Measurements from ENCODE around the gene AGFG2.

Gene AGFG2

DNA sequence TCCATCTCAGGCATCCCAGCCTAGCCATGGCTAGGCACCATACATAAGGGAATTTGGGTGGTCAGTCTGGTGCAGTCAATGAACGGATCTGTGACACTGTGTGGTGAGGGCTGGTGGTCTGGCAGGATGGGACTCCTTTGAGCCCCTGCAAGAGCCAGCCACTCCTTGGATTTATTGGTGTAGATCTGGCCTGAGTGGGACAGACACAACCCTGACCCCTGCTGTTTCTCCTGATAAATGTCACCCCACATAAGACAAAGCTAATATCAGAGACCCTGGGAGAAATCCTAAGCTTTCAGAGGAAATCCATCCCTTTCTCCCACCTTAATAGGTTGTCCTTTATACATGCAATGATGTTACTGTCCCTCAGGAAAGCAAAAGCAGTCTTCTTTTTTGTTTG, 49.4 kb downstream of the AGFG2 start:
- H3K4me3 ChIP-seq (ENCODE audit: low read depth, low read length): no peak overlapping the region
- TF ChIP-seq, protein P1, sequence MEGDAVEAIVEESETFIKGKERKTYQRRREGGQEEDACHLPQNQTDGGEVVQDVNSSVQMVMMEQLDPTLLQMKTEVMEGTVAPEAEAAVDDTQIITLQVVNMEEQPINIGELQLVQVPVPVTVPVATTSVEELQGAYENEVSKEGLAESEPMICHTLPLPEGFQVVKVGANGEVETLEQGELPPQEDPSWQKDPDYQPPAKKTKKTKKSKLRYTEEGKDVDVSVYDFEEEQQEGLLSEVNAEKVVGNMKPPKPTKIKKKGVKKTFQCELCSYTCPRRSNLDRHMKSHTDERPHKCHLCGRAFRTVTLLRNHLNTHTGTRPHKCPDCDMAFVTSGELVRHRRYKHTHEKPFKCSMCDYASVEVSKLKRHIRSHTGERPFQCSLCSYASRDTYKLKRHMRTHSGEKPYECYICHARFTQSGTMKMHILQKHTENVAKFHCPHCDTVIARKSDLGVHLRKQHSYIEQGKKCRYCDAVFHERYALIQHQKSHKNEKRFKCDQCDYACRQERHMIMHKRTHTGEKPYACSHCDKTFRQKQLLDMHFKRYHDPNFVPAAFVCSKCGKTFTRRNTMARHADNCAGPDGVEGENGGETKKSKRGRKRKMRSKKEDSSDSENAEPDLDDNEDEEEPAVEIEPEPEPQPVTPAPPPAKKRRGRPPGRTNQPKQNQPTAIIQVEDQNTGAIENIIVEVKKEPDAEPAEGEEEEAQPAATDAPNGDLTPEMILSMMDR (IDR thresholded peaks at IDR 0.05; ENCODE audit: borderline replicate concordance, insufficient read depth, low read depth, low read length): peak; percentile 48

- H3K4me3 ChIP-seq (ENCODE audit: low read depth, low read length): no peak overlapping the region
Measured at GRCh38 chr7:100589341-100589947, 50.4 kb downstream of the AGFG2 start.

GRCh38 chr7:100590077-100590737, 51.2 kb downstream of the AGFG2 start:
- no peak overlapping the region for H3K4me3 ChIP-seq (ENCODE audit: low read depth, low read length)
- TF ChIP-seq, protein P1 (IDR thresholded peaks at IDR 0.05; ENCODE audit: borderline replicate concordance, insufficient read depth, low read depth, low read length): no peak

More at GRCh38 chr7:100589341-100589947, 50.4 kb downstream of the AGFG2 start:
- TF ChIP-seq, protein P1 (IDR thresholded peaks at IDR 0.05; ENCODE audit: borderline replicate concordance, insufficient read depth, low read depth, low read length): no peak

DNA sequence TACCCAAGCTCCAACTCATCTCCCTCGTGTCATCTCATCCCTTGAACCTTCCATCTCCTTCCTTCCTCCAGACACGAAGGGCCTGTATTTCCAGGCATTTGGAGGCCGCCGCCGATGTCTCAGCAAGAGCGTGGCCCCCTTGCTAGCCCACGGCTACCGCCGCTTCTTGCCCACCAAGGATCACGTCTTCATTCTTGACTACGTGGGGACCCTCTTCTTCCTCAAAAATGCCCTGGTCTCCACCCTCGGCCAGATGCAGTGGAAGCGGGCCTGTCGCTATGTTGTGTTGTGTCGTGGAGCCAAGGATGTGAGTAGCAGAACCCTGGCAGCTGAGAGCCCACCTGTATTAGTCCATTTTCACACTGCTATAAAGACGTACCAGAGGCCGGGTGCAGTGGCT, 52.6 kb downstream of the AGFG2 start:
- TF ChIP-seq, protein P1 (IDR thresholded peaks at IDR 0.05; ENCODE audit: borderline replicate concordance, insufficient read depth, low read depth, low read length): no peak

GRCh38 chr7:100595188-100595587, 56.2 kb downstream of the AGFG2 start:
- H3K4me3 ChIP-seq (ENCODE audit: low read depth, low read length): no peak overlapping the region
- TF ChIP-seq, protein P1 (IDR thresholded peaks at IDR 0.05; ENCODE audit: borderline replicate concordance, insufficient read depth, low read depth, low read length): no peak

More for the DNA sequence above, 52.6 kb downstream of the AGFG2 start:
- H3K4me3 ChIP-seq (ENCODE audit: low read depth, low read length): no peak overlapping the region

DNA sequence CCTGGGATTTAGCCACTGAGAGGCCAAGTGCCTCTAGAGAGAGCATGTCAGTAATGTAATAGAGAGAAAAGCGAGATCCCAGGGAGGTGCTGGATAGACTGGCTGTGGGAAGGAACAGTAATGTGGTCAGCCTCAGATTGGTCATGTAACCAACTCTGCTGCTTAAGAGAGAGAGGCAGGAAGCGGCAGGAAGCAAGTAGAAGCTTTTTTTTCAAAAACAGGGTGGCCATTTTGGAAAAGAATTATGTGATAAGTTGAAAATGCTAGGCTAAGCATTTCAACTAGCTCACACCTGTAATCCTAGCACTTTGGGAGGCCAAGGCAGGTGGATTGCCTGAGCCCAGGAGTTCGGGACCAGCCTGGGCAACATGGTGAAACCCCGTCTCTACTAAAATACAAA, 59.4 kb downstream of the AGFG2 start:
- TF ChIP-seq, protein P1 (IDR thresholded peaks at IDR 0.05; ENCODE audit: borderline replicate concordance, insufficient read depth, low read depth, low read length): no peak
- H3K4me3 ChIP-seq (ENCODE audit: low read depth, low read length): no peak overlapping the region
